ENCODE results near the gene MED29.

MED29 gene

GRCh38 chr19:39408392-39409207, 17.4 kb downstream of the MED29 start:
- peaks cover 17 to 22% of the 10 kb centered on the region in 2 donors for H3K36me3 ChIP-seq (ENCODE audit: control insufficient read depth in 1 of 2, insufficient read depth in 2 of 2, low read length in 2 of 2)
- peak overlapping the region; percentile 98 to 99 for H3K4me3 ChIP-seq (ENCODE audit: low read depth in 1 of 2, low read length in 2 of 2)
- peaks cover 0 to 16% of the 10 kb centered on the region in 2 donors for H3K4me1 ChIP-seq (ENCODE audit: control insufficient read depth in 1 of 2, insufficient read depth in 2 of 2, low read length in 2 of 2)
- H3K9me3 ChIP-seq (ENCODE audit: control insufficient read depth in 1 of 2, low read length in 2 of 2): no peaks in the 10 kb centered on the region
- peak overlapping the region; percentile 99 for H3K27ac ChIP-seq (ENCODE audit: low read length)
- no peaks in the 10 kb centered on the region for H3K27me3 ChIP-seq (ENCODE audit: low read depth, low read length)

GRCh38 chr19:39409208-39410016, 18.2 kb downstream of the MED29 start:
- peaks cover 0 to 25% of the 10 kb centered on the region in 2 donors for H3K4me1 ChIP-seq (ENCODE audit: control insufficient read depth in 1 of 2, insufficient read depth in 2 of 2, low read length in 2 of 2)
- H3K27ac ChIP-seq (ENCODE audit: low read length): peak overlapping the region; percentile 99
- no peaks in the 10 kb centered on the region for H3K9me3 ChIP-seq (ENCODE audit: control insufficient read depth in 1 of 2, low read length in 2 of 2)
- H3K36me3 ChIP-seq (ENCODE audit: control insufficient read depth in 1 of 2, insufficient read depth in 2 of 2, low read length in 2 of 2): peaks cover 17 to 22% of the 10 kb centered on the region in 2 donors
- H3K4me3 ChIP-seq (ENCODE audit: low read depth in 1 of 2, low read length in 2 of 2): peak overlapping the region; percentile 98 to 99
- H3K27me3 ChIP-seq (ENCODE audit: low read depth, low read length): no peaks in the 10 kb centered on the region

GRCh38 chr19:39410017-39410830, 19.0 kb downstream of the MED29 start:
- Histone ChIP-seq H3K4me3 (ENCODE audit: low read depth in 1 of 2, low read length in 2 of 2) (peak overlapping the region; percentile 57 to 61), H3K4me1 (ENCODE audit: control insufficient read depth in 1 of 2, insufficient read depth in 2 of 2, low read length in 2 of 2) (peaks cover 0 to 30% of the 10 kb centered on the region in 2 donors), H3K9me3 (ENCODE audit: control insufficient read depth in 1 of 2, low read length in 2 of 2) (no peaks in the 10 kb centered on the region), H3K36me3 (ENCODE audit: control insufficient read depth in 1 of 2, insufficient read depth in 2 of 2, low read length in 2 of 2) (peaks cover 17 to 22% of the 10 kb centered on the region in 2 donors), H3K27me3 (ENCODE audit: low read depth, low read length) (no peaks in the 10 kb centered on the region), H3K27ac (ENCODE audit: low read length) (peak overlapping the region; percentile 99)

- Histone ChIP-seq H3K27me3 (ENCODE audit: low read depth, low read length) (no peaks in the 10 kb centered on the region), H3K4me3 (ENCODE audit: low read depth in 1 of 2, low read length in 2 of 2) (peak overlapping the region; percentile 57 to 61), H3K9me3 (ENCODE audit: control insufficient read depth in 1 of 2, low read length in 2 of 2) (no peaks in the 10 kb centered on the region), H3K4me1 (ENCODE audit: control insufficient read depth in 1 of 2, insufficient read depth in 2 of 2, low read length in 2 of 2) (peaks cover 0 to 31% of the 10 kb centered on the region in 2 donors), H3K27ac (ENCODE audit: low read length) (peak overlapping the region; percentile 99), H3K36me3 (ENCODE audit: control insufficient read depth in 1 of 2, insufficient read depth in 2 of 2, low read length in 2 of 2) (peaks cover 17 to 22% of the 10 kb centered on the region in 2 donors)
Measured at GRCh38 chr19:39410831-39411080, 19.6 kb downstream of the MED29 start.

- Histone ChIP-seq H3K36me3 (ENCODE audit: control insufficient read depth in 1 of 2, insufficient read depth in 2 of 2, low read length in 2 of 2) (peaks cover 17 to 22% of the 10 kb centered on the region in 2 donors), H3K4me1 (ENCODE audit: control insufficient read depth in 1 of 2, insufficient read depth in 2 of 2, low read length in 2 of 2) (peaks cover 0 to 36% of the 10 kb centered on the region in 2 donors), H3K9me3 (ENCODE audit: control insufficient read depth in 1 of 2, low read length in 2 of 2) (no peaks in the 10 kb centered on the region), H3K4me3 (ENCODE audit: low read depth in 1 of 2, low read length in 2 of 2) (peak overlapping the region; percentile 57 to 61), H3K27ac (ENCODE audit: low read length) (peak overlapping the region; percentile 99), H3K27me3 (ENCODE audit: low read depth, low read length) (no peaks in the 10 kb centered on the region)
Measured at GRCh38 chr19:39411081-39411831, 20.1 kb downstream of the MED29 start.

GRCh38 chr19:39411832-39412099, 20.6 kb downstream of the MED29 start:
- H3K27ac ChIP-seq (ENCODE audit: low read length): peak overlapping the region; percentile 99
- H3K4me1 ChIP-seq (ENCODE audit: control insufficient read depth in 1 of 2, insufficient read depth in 2 of 2, low read length in 2 of 2): peaks cover 0 to 41% of the 10 kb centered on the region in 2 donors
- peak overlapping the region; percentile 57 to 61 for H3K4me3 ChIP-seq (ENCODE audit: low read depth in 1 of 2, low read length in 2 of 2)
- H3K9me3 ChIP-seq (ENCODE audit: control insufficient read depth in 1 of 2, low read length in 2 of 2): no peaks in the 10 kb centered on the region
- no peaks in the 10 kb centered on the region for H3K27me3 ChIP-seq (ENCODE audit: low read depth, low read length)
- H3K36me3 ChIP-seq (ENCODE audit: control insufficient read depth in 1 of 2, insufficient read depth in 2 of 2, low read length in 2 of 2): peaks cover 17 to 21% of the 10 kb centered on the region in 2 donors

- no peaks in the 10 kb centered on the region for H3K9me3 ChIP-seq (ENCODE audit: control insufficient read depth in 1 of 2, low read length in 2 of 2)
- peak within 1 kb of the TSS; percentile 73 to 81 for H3K4me3 ChIP-seq (ENCODE audit: low read depth in 1 of 2, low read length in 2 of 2)
- peaks cover 0 to 43% of the 10 kb centered on the region in 2 donors for H3K4me1 ChIP-seq (ENCODE audit: control insufficient read depth in 1 of 2, insufficient read depth in 2 of 2, low read length in 2 of 2)
- H3K36me3 ChIP-seq (ENCODE audit: control insufficient read depth in 1 of 2, insufficient read depth in 2 of 2, low read length in 2 of 2): peaks cover 16 to 17% of the 10 kb centered on the region in 2 donors
- H3K27me3 ChIP-seq (ENCODE audit: low read depth, low read length): no peaks in the 10 kb centered on the region
- peak within 1 kb of the TSS; percentile 99 for H3K27ac ChIP-seq (ENCODE audit: low read length)
Measured at GRCh38 chr19:39412100-39412866, 21.1 kb downstream of the MED29 start, which contains the start of gene PLEKHG2. PLEKHG2 (plus strand) TSS chr19:39412669; CDS start chr19:39414087, 1,418 bp downstream.

- Histone ChIP-seq H3K27me3 (ENCODE audit: low read depth, low read length) (no peaks in the 10 kb centered on the region), H3K4me1 (ENCODE audit: control insufficient read depth in 1 of 2, insufficient read depth in 2 of 2, low read length in 2 of 2) (peaks cover 0 to 43% of the 10 kb centered on the region in 2 donors), H3K9me3 (ENCODE audit: control insufficient read depth in 1 of 2, low read length in 2 of 2) (no peaks in the 10 kb centered on the region), H3K27ac (ENCODE audit: low read length) (peak overlapping the region; percentile 74), H3K4me3 (ENCODE audit: low read depth in 1 of 2, low read length in 2 of 2) (peak overlapping the region; percentile 73 to 81), H3K36me3 (ENCODE audit: control insufficient read depth in 1 of 2, insufficient read depth in 2 of 2, low read length in 2 of 2) (peaks cover 11 to 14% of the 10 kb centered on the region in 2 donors)
Measured at GRCh38 chr19:39412867-39413271, 21.7 kb downstream of the MED29 start.

- no peaks in the 10 kb centered on the region for H3K9me3 ChIP-seq (ENCODE audit: control insufficient read depth in 1 of 2, low read length in 2 of 2)
- peaks cover 6 to 11% of the 10 kb centered on the region in 2 donors for H3K36me3 ChIP-seq (ENCODE audit: control insufficient read depth in 1 of 2, insufficient read depth in 2 of 2, low read length in 2 of 2)
- peaks cover 0 to 43% of the 10 kb centered on the region in 2 donors for H3K4me1 ChIP-seq (ENCODE audit: control insufficient read depth in 1 of 2, insufficient read depth in 2 of 2, low read length in 2 of 2)
- H3K27me3 ChIP-seq (ENCODE audit: low read depth, low read length): no peaks in the 10 kb centered on the region
- H3K4me3 ChIP-seq (ENCODE audit: low read depth in 1 of 2, low read length in 2 of 2): peak overlapping the region; percentile 73 to 81
- peak overlapping the region; percentile 74 for H3K27ac ChIP-seq (ENCODE audit: low read length)
Measured at GRCh38 chr19:39413272-39413910, 22.2 kb downstream of the MED29 start.

All from muscle layer of duodenum (tissue), 2 donors.